BLaER1 treated with 17β-estradiol and CSF1 and Interleukin-3, amounts not matched to agents 10 nM and 100 nM (cell line): ENCODE data around the gene CDK5R1.
A peak's percentile ranks its signal among the peaks of the same experiment; 100 is the strongest.

ENCODE experiments used
- H3K27ac ChIP-seq, 11 experiments: shearing (Covaris generic); formaldehyde crosslinking; 2 replicates each; pipeline ENCODE4 v1.8.1; 2022
- H3K27me3 ChIP-seq, 11 experiments: shearing (Covaris generic); formaldehyde crosslinking; 2 replicates each; pipeline ENCODE4 v1.8.1; 2022
- H3K36me3 ChIP-seq, 11 experiments: shearing (Covaris generic); formaldehyde crosslinking; 2 replicates each; pipeline ENCODE4 v1.8.1; 2022
- H3K4me1 ChIP-seq, 10 experiments: shearing (Covaris generic); formaldehyde crosslinking; 2 replicates each; pipeline ENCODE4 v1.8.1; 2022
- H3K4me2 ChIP-seq, 11 experiments: shearing (Covaris generic); formaldehyde crosslinking; 2 replicates each; pipeline ENCODE4 v1.8.1; 2022
- H3K4me3 ChIP-seq, 10 experiments: shearing (Covaris generic); formaldehyde crosslinking; 2 replicates each; pipeline ENCODE4 v1.8.1; 2022
- H3K9ac ChIP-seq, 11 experiments: shearing (Covaris generic); formaldehyde crosslinking; 2 replicates each; pipeline ENCODE4 v1.8.1; 2022
- H3K9me3 ChIP-seq, 11 experiments: shearing (Covaris generic); formaldehyde crosslinking; replicated peaks in 1 of 11; 2 replicates each; pipeline ENCODE4 v1.8.1; 2022
- H4K20me1 ChIP-seq, 11 experiments: shearing (Covaris generic); formaldehyde crosslinking; 2 replicates each; pipeline ENCODE4 v1.8.1; 2022
- Cebpa-rat ChIP-seq, 11 experiments: shearing (Covaris generic); IDR thresholded peaks; 2 replicates each; pipeline ENCODE4 v1.8.1; 2022

Gene CDK5R1

DNA sequence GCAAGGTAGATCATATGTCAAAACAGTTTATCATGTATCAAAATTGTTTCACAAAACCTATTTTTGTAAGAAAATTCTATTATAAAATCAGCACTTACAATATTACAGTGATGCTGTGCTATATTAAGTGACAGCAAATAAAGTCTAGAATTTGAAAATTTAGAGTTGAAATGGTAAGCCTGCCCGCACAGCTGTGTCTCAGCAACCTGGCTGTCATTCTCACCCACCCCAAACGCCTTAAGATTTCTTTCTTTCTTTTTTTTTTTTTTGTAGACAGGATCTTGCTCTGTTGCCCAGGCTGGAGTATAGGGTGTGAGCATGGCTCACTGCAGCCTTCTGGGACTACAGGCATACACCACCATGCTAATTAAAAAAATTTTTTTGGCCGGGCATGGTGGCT is 26.8 kb downstream of the CDK5R1 start:
- Histone ChIP-seq H3K9ac (no peak overlapping the region), H3K4me3 (no peak overlapping the region), H3K9me3 (no peaks in the 10 kb centered on the region), H3K27me3 (peaks cover 0 to 7% (median 0%) of the 10 kb centered on the region in 11 experiments; a peak in 3 of 22 replicates), H3K4me2 (no peak overlapping the region), H3K27ac (no peak overlapping the region), H3K4me1 (peaks cover 22 to 68% (median 58%) of the 10 kb centered on the region in 10 experiments), H4K20me1 (peaks cover 0 to 2% (median 0%) of the 10 kb centered on the region in 11 experiments; a peak in 1 of 22 replicates), H3K36me3 (no peaks in the 10 kb centered on the region)
- no peak for TF ChIP-seq Cebpa-rat (IDR thresholded peaks at IDR 0.05)

DNA sequence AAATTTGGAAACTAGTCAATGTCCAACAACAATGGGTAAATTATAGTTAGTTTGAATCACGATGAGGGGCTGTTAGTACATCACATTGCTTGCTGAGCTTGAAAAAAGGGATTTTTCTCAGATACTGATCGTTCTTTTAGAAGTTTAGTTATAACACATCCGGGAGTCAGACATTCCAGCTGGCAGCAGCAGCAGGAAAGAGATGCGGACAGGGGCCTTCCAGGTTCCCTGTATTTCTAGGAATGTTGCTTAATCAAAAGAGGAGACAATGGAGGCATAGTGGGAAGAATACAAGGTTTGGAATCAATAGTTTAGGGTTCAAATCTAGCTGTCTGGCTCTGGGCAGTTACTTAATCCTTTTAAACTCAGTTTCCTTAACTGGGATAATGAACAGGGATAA is 27.8 kb downstream of the CDK5R1 start:
- Histone ChIP-seq H3K4me3 (no peak overlapping the region), H3K9ac (no peak overlapping the region), H3K27ac (no peak overlapping the region), H3K4me2 (peak overlapping the region in 6 of 11 experiments; percentile 81 to 94 (median 90); a peak in 8 of 22 replicates), H3K9me3 (no peaks in the 10 kb centered on the region), H3K4me1 (peaks cover 23 to 77% (median 67%) of the 10 kb centered on the region in 10 experiments), H3K36me3 (no peaks in the 10 kb centered on the region), H3K27me3 (peaks cover 0 to 17% (median 0%) of the 10 kb centered on the region in 11 experiments; a peak in 6 of 22 replicates), H4K20me1 (peaks cover 0 to 6% (median 0%) of the 10 kb centered on the region in 11 experiments; a peak in 2 of 22 replicates)
- no peak for TF ChIP-seq Cebpa-rat (IDR thresholded peaks at IDR 0.05)

DNA sequence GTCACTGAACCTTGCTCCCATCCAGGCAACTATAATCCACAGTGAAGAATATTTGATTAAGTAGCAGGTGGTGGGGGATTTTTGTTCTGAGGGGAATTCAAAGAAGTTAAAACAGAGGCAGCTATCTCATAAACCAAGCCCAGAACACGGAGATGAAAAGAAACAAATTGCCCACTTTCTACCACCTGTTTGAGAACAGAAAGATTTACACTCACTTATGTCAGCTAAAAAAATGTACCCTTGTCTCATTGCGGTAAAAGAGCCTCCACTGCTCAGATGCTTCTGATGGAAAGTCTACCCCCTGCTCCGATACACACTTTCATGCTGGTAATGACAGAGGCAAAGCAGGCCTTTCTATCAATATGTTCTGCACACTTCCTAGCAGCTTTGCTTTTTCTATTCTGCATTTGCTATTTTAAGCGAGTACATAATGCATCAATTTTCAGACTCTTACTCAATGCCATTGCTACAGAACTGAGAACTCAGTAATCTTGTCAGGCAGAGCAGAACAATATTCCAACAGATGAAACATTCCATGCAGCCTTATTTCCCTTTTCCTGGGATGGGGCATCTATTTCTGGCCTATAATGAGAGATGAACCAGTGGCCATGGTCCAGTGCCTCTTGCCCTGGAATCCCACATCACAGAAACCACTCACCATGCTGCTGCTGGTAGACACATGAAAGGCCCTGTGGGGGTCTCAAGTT is 29.0 kb downstream of the CDK5R1 start:
- TF ChIP-seq Cebpa-rat (IDR thresholded peaks at IDR 0.05), result no peak
- H3K4me1 ChIP-seq, result peaks cover 35 to 80% (median 70%) of the 10 kb centered on the region in 10 experiments

DNA sequence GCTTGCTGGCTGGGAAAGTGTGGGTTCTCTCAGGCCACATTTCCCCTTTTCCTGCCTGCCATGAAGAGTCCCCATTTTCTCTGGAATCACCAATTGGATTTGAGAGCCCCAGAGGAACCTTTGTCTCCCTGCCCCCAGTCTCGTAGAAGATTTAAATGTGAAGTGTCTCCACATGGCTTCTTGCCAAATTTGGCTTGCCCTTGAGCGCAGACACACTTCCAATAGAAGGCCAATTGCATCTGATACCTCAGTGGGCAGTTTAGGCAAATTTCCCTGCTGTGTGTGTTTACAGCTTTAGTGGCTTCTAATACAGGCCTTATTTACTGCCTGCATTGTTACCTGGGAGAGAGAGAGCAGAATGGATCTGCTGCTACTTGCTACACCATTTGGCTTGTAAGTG is 29.7 kb downstream of the CDK5R1 start:
- Histone ChIP-seq H3K36me3 (no peaks in the 10 kb centered on the region), H4K20me1 (peaks cover 0 to 9% (median 0%) of the 10 kb centered on the region in 11 experiments; a peak in 2 of 22 replicates), H3K9ac (no peak overlapping the region), H3K27me3 (peaks cover 0 to 25% (median 0%) of the 10 kb centered on the region in 11 experiments; a peak in 6 of 22 replicates), H3K9me3 (no peaks in the 10 kb centered on the region), H3K4me3 (no peak overlapping the region), H3K27ac (no peak overlapping the region), H3K4me2 (peak overlapping the region; percentile 13 to 95 (median 89); a peak in 18 of 22 replicates), H3K4me1 (peaks cover 41 to 80% (median 70%) of the 10 kb centered on the region in 10 experiments)
- TF ChIP-seq Cebpa-rat (IDR thresholded peaks at IDR 0.05), result no peak

More for the DNA sequence above, 29.0 kb downstream of the CDK5R1 start:
- H3K4me3 ChIP-seq, result no peak overlapping the region
- H3K27ac ChIP-seq, result no peak overlapping the region
- peaks cover 0 to 25% (median 0%) of the 10 kb centered on the region in 11 experiments; a peak in 6 of 22 replicates for H3K27me3 ChIP-seq
- peaks cover 0 to 9% (median 0%) of the 10 kb centered on the region in 11 experiments; a peak in 2 of 22 replicates for H4K20me1 ChIP-seq
- no peaks in the 10 kb centered on the region for H3K9me3 ChIP-seq
- H3K36me3 ChIP-seq, result no peaks in the 10 kb centered on the region
- H3K4me2 ChIP-seq, result peak overlapping the region; percentile 13 to 95 (median 89); a peak in 20 of 22 replicates
- H3K9ac ChIP-seq, result no peak overlapping the region

DNA sequence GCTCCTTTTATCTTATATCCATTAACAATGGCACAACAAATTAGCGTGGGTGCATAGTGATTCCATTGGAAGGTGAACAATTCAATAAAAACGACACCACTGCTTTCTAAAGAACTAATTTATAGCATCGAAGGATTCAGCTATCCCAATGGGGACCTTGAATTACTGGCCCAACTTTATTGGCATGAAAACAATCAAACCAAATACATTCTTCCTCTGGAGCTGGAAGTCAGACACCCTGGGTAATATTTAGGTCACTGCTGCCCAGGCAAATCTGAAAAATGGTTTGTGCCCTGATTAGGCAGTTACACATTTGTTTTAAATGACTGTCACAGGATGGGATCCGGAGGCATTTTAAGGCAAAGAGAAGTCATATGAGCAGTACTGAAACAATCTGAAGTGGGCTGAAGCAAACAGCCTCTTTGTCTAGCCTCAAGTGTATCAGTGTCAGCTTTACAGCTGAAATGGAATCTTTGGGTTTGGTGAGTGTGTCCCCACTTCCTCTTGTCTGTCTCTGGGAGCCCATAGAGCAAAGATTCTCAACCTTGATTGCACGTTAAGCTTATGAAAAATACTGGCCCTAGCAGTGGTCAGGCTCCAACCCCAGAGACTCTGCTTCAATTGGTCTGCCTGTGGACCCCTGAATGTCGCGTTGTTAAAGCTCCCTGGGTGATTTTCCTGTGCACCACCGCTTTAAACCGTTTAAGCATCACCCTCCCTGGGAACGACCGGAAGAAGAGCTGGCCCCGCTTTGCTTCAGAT is 30.3 kb downstream of the CDK5R1 start:
- Histone ChIP-seq H3K27ac (peak overlapping the region in 1 of 11 experiments; percentile 6; a peak in 2 of 22 replicates), H3K27me3 (peaks cover 0 to 25% (median 0%) of the 10 kb centered on the region in 11 experiments; a peak in 6 of 22 replicates), H4K20me1 (peaks cover 0 to 9% (median 0%) of the 10 kb centered on the region in 11 experiments; a peak in 2 of 22 replicates), H3K4me2 (peak overlapping the region; percentile 31 to 95 (median 89); a peak in 20 of 22 replicates), H3K9ac (no peak overlapping the region), H3K4me1 (peaks cover 41 to 79% (median 68%) of the 10 kb centered on the region in 10 experiments), H3K36me3 (no peaks in the 10 kb centered on the region), H3K4me3 (no peak overlapping the region), H3K9me3 (no peaks in the 10 kb centered on the region)
- no peak for TF ChIP-seq Cebpa-rat (IDR thresholded peaks at IDR 0.05)

DNA sequence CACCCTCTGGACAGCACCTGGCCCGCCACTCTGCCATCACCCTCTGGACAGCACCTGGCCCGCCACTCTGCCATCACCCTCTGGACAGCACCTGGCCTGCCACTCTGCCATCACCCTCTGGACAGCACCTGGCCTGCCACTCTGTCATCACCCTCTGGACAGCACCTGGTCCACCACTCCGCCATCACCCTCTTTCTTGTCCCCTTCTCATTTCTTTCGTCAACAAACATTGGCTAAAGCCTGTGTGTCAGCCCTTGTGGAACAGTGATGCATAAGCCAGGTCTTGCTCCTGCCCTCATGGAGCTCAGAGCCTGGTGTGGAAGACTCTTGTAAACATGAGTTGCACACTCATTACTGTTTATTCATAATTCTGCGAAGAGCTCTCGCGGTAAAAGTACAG is 31.2 kb downstream of the CDK5R1 start:
- H3K4me2 ChIP-seq, result peak overlapping the region in 10 of 11 experiments; percentile 41 to 95 (median 90); a peak in 19 of 22 replicates
- H3K27me3 ChIP-seq, result peaks cover 0 to 25% (median 0%) of the 10 kb centered on the region in 11 experiments; a peak in 6 of 22 replicates
- no peak for TF ChIP-seq Cebpa-rat (IDR thresholded peaks at IDR 0.05)
- no peaks in the 10 kb centered on the region for H3K9me3 ChIP-seq
- H3K27ac ChIP-seq, result no peak overlapping the region
- no peak overlapping the region for H3K4me3 ChIP-seq
- peaks cover 42 to 83% (median 76%) of the 10 kb centered on the region in 10 experiments for H3K4me1 ChIP-seq
- peaks cover 0 to 9% (median 0%) of the 10 kb centered on the region in 11 experiments; a peak in 2 of 22 replicates for H4K20me1 ChIP-seq
- H3K36me3 ChIP-seq, result no peaks in the 10 kb centered on the region
- no peak overlapping the region for H3K9ac ChIP-seq

DNA sequence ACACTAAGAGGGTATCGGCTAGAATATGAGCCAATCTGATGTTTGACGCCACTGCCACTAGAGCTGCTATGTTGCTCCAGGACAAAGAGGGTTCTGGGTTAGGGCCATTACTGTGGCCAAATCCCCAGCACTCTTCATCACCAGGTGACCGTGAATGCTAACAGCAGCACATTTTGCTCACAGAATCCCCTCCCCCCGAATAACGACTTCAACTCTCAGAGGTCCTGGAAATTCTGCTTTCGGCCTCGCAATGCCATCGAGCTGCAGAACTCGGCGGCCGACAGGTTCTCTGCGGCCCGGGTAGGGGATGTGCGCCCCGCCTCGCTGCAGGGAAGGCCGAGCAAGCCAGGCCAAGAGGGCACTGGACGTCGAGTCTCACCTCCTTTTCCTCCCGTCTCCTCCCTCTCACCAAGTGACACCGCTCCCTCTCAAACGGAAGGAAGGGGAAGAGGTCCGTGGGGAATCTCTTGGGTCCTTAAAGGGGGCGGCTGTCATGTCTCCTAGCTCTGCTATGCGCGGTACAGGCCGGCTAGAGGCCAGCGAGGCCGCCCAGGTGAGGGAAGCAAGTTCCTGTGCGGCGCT is 31.9 kb downstream of the CDK5R1 start:
- H3K36me3 ChIP-seq, result no peaks in the 10 kb centered on the region
- H3K27me3 ChIP-seq, result peaks cover 0 to 25% (median 0%) of the 10 kb centered on the region in 11 experiments; a peak in 6 of 22 replicates
- no peaks in the 10 kb centered on the region for H3K9me3 ChIP-seq
- H3K4me3 ChIP-seq, result peak overlapping the region; percentile 42 to 70 (median 60)
- peaks cover 50 to 90% (median 84%) of the 10 kb centered on the region in 10 experiments for H3K4me1 ChIP-seq
- peak overlapping the region; percentile 70 to 95 (median 90) for H3K4me2 ChIP-seq
- H3K9ac ChIP-seq, result peak overlapping the region in 9 of 11 experiments; percentile 52 to 70 (median 60); a peak in 16 of 22 replicates
- H3K27ac ChIP-seq, result peak overlapping the region in 6 of 11 experiments; percentile 8 to 52 (median 32); a peak in 7 of 22 replicates
- TF ChIP-seq Cebpa-rat (IDR thresholded peaks at IDR 0.05), result no peak
- peaks cover 0 to 9% (median 0%) of the 10 kb centered on the region in 11 experiments; a peak in 2 of 22 replicates for H4K20me1 ChIP-seq
